T-helper 2 cell treated with Interferon-gamma antibody and Interleukin-4, amounts not matched to agents 100 ng/mL and 5 ng/mL, for 36 hours (primary cell): ENCODE data around the gene PDZRN3. TPM values are rescaled to one million over a fixed set of nuclear protein-coding genes. Genes with fewer than 3 reads are reported as not detected.

ENCODE experiments used
- intact Hi-C: fragments of 100-400 bp; cut with micrococcal nuclease; formaldehyde crosslinking; loops from one replicate; pipeline ENCODE4 v1.15.1; 2023
- total RNA-seq: library from RNA; stranded (reverse); gene quantifications from 2 replicates; pipeline ENCODE4 v1.2.3, GENCODE V29; 2022

Gene PDZRN3
- total RNA-seq, 1 donor from 2014 or later = not detected

- intact Hi-C loops = no loop called here
Measured at GRCh38 chr3:73427048-73427706, 197.6 kb downstream of the PDZRN3 start.

GRCh38 chr3:73426606-73427005 is 198.1 kb downstream of the PDZRN3 start:
- intact Hi-C loops = no loop called here

DNA sequence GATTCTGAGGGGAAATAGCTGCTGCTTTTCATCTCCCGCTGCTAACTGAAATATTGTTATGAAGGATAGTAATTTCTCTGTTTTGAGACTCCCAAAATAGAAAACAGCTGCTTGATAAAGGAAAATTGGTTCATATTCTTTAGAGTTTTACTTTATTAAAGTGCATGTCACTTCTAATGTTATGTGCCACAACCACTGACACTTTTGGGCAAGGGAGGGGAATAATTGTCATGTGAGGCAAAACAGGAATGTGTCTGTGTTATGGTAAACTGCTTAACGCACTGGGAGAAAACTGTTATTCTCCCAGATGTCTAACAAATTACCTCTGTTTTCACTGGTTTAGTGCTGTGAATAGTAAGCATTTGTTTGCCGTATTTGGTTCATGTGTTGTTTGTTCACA is 201.6 kb downstream of the PDZRN3 start:
- intact Hi-C loops = no loop called here

- intact Hi-C loops = no loop called here
Measured at GRCh38 chr3:73422571-73422970, 202.2 kb downstream of the PDZRN3 start.

DNA sequence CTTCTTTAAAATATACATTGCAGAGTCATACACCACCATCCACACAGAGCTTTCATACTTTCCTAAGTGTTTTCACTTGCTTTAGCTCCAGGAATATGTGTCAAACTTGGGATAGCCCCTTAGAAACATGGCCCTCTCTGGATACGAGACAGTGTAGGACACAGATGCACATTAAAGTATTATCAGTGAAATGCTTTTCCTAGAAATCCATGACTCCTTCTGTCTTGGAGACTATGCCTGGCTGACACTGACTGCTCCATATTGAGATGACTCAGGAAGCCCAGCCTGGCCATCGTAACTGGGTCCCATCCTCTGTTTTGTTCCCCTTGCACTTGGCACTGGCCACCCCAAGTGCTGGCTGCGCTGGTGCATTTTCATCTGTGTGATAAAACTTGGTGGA is 204.8 kb downstream of the PDZRN3 start:
- intact Hi-C loops = no loop called here

- intact Hi-C loops = no loop called here
Measured at GRCh38 chr3:73419179-73419803, 205.4 kb downstream of the PDZRN3 start.

GRCh38 chr3:73418681-73419080 is 206.1 kb downstream of the PDZRN3 start:
- intact Hi-C loops = no loop called here

GRCh38 chr3:73415118-73415517 is 209.6 kb downstream of the PDZRN3 start:
- intact Hi-C loops = no loop called here

GRCh38 chr3:73413619-73414018 is 211.1 kb downstream of the PDZRN3 start:
- intact Hi-C loops = no loop called here

- intact Hi-C loops = no loop called here
Measured at GRCh38 chr3:73411993-73412392, 212.7 kb downstream of the PDZRN3 start.

DNA sequence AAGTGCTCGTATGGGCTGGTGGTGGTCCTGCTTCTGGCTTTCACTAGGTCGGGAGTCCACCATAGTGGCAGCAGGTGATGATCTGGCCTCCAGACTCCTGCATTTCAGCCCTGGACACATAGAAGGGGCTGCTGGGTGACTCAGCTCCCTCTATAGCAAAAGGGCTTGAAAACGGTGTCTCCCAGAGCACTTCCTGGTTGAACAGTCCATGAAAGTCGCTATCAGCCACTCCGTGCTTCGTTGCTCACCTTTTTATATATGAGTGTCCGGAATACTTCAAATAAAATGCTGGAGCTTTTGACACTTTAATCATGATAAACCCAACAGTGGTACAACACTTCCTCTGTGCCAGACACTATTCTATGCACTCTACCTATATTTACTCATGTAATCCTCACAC is 213.2 kb downstream of the PDZRN3 start:
- intact Hi-C loops = no loop called here

DNA sequence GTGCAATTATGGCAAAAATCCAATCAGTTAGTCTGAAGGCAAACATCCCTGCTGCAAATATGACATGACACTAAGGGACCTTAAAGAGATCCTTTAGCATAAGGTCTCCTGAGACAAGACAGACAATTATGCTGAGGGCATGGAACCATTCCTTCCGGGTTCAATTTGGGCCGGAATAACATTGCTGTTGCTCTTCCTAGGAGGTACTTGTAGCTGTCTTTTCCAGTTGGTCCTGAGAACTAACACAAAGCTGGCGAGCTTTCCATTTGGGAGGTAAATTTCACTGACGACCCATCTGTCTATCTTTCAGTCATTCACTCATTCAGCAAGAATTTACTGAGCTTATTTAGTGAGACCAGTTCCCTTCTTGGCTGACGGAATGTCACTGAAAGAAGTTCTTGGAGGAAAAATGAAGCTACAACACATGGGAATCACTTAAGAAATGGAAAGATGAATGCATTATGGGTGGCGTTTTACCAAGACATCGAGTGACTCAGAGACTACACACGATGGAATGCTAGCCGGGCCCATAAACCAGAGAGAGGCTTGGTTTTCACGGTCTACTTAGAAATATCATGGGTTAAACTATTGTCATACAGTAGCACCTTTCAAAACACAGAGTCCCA is 215.5 kb downstream of the PDZRN3 start:
- intact Hi-C loops = no loop called here

DNA sequence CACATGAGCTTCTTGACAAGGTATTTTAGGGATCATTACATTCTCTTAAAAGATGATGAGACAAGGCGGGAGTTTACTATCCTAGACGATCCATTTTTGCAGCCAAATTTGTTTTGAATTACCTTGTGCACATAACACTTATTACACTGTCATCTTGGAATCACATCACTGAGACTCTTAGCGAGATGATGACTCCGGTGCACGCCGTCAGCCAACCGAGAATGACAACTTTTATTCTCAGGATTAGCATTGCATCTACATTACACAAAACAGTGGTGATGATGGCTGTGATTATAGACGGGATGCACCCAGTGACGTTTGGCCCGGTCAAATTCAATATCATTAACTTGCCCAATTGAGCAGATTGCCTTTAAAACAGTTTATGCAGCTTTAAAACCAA is 216.1 kb downstream of the PDZRN3 start:
- intact Hi-C loops = no loop called here

- intact Hi-C loops = no loop called here
Measured at GRCh38 chr3:73407577-73407976, 217.2 kb downstream of the PDZRN3 start.

DNA sequence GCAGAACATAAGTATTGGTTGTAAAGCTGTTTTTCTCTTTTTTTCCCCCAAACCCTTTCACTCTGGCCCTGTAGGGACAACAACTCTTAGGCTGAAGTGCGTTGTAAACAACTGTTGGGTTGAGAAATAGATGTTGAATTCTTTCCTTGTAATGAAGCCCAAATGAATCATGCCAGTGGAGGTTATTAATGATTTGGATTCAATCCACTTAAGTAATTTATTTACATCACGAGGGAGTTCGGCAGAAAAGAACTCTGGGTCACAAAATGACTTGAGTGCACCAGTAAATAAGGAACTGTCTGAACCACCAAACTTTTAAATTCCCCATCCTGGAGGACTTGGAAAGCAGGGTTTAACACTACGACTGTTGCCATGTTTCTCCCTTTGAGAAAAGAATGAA is 218.9 kb downstream of the PDZRN3 start:
- intact Hi-C loops = no loop called here

DNA sequence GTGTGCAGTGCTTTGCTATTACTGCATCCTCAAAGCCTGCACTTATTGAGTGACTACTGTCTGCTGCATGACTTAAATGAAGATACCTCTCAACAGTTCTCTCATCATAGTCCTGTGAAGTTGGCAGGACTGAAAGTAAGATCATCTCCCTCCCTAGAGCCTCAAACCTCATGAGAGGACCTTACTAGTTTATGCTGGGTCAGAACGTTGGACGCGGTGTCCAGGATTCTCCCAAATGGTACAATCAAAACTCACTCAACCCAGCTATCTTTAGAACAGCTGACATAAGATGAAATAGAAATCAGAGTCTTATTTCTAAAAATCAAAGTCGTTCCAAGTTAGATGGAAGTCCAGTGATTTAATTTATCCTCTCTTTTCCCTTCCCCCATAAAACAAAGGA is 219.7 kb downstream of the PDZRN3 start:
- intact Hi-C loops = no loop called here

DNA sequence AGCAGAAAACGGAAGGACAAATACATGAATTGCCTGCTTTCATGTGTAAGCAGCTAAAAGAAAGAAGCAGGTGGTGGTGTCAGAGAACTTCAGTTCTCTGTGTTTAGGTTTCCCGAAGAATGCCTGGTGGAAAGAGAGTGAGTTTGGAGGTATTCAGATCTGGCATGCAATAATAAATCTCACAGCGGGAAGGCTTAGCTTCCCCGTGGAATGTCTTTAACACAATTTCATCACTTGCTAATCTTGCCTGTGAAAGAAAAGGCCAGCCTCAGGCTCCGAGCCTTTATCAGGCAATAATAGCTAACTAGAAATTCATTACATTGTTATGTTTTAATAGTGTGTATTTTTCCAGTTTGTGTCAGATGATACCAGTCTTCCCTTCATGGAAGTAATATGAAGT is 220.3 kb downstream of the PDZRN3 start:
- intact Hi-C loops = no loop called here

- intact Hi-C loops = no loop called here
Measured at GRCh38 chr3:73403444-73403843, 221.3 kb downstream of the PDZRN3 start.

- intact Hi-C loops = no loop called here
Measured at GRCh38 chr3:73401616-73402279, 223.0 kb downstream of the PDZRN3 start.

- intact Hi-C loops = no loop called here
Measured at GRCh38 chr3:73401059-73401458, 223.7 kb downstream of the PDZRN3 start.

GRCh38 chr3:73399666-73400253 is 225.0 kb downstream of the PDZRN3 start:
- intact Hi-C loops = no loop called here

- intact Hi-C loops = no loop called here
Measured at GRCh38 chr3:73399106-73399505, 225.6 kb downstream of the PDZRN3 start.
